CD14-positive monocyte (primary cell): ENCODE results near the gene AMPH. TPM values are rescaled to one million over a fixed set of nuclear protein-coding genes. Genes with fewer than 3 reads are reported as not detected.

Experiments
- DNase-seq, 3 donors: peaks; one replicate each; pipeline ENCODE4 v3.0.0-alpha.2; 2011 to 2022
- H2AFZ ChIP-seq: 2 replicates; pipeline ENCODE4 v1.6.0; 2012; ENCODE audit warnings: mild to moderate bottlenecking, low read depth, low read length, inconsistent platforms; ENCODE audit not compliant: insufficient read depth, poor library complexity, severe bottlenecking
- H3K27ac ChIP-seq, 2 donors: 1 replicate in 1 of 2; 2 replicates in 1 of 2; pipeline ENCODE4 v1.5.1; 2012 to 2013; ENCODE audit warnings: low read length in 2 of 2, control low read depth in 1 of 2, inconsistent platforms in 1 of 2, low read depth in 1 of 2, mild to moderate bottlenecking in 1 of 2
- H3K27me3 ChIP-seq, 2 donors: one replicate each; pipeline versions ENCODE4 v1.6.0 to v1.6.1; 2011 to 2013; ENCODE audit warnings: low read length in 2 of 2; ENCODE audit not compliant: control insufficient read depth in 2 of 2, insufficient read depth in 2 of 2
- H3K36me3 ChIP-seq, 2 donors: replicated peaks in 1 of 2; 1 replicate in 1 of 2; 2 replicates in 1 of 2; pipeline versions ENCODE4 v1.5.1 to v1.6.1; 2012 to 2013; ENCODE audit warnings: low read length in 2 of 2, control low read depth in 1 of 2, inconsistent platforms in 1 of 2, mild to moderate bottlenecking in 1 of 2; ENCODE audit not compliant: insufficient read depth in 2 of 2, control insufficient read depth in 1 of 2
- H3K4me1 ChIP-seq, 2 donors: 1 replicate in 1 of 2; 2 replicates in 1 of 2; pipeline versions ENCODE4 v1.5.1 to v1.6.1; 2012 to 2013; ENCODE audit warnings: low read length in 2 of 2, control low read depth in 1 of 2, inconsistent platforms in 1 of 2, mild to moderate bottlenecking in 1 of 2, moderate library complexity in 1 of 2; ENCODE audit not compliant: insufficient read depth in 2 of 2, control insufficient read depth in 1 of 2
- H3K4me2 ChIP-seq: replicated peaks from 2 replicates; pipeline ENCODE3; 2012; ENCODE audit warnings: low read length, moderate library complexity, mild to moderate bottlenecking; ENCODE audit not compliant: poor library complexity, severe bottlenecking; ENCODE audit errors: extremely low read depth
- H3K4me3 ChIP-seq, 3 experiments: fragments of 200-600 bp in 1 of 3; sonication (generic) in 1 of 3; replicated peaks in 1 of 3; 1 replicate in 2 of 3; 2 replicates in 1 of 3; pipeline ENCODE4 v1.5.1; 2011 to 2013; ENCODE audit warnings: low read length in 3 of 3, mild to moderate bottlenecking in 3 of 3, control low read depth in 2 of 3, low read depth in 2 of 3, inconsistent platforms in 1 of 3, moderate library complexity in 1 of 3
- H3K79me2 ChIP-seq: 2 replicates; pipeline ENCODE4 v1.6.0; 2012; ENCODE audit warnings: mild to moderate bottlenecking, control low read depth, inconsistent platforms, low read length, moderate library complexity; ENCODE audit not compliant: insufficient read depth
- H3K9ac ChIP-seq: 2 replicates; pipeline ENCODE4 v1.6.0; 2017; ENCODE audit warnings: low read length, mild to moderate bottlenecking; ENCODE audit not compliant: insufficient read depth, poor library complexity, severe bottlenecking
- H3K9me3 ChIP-seq, 2 donors: replicated peaks in 1 of 2; 1 replicate in 1 of 2; 2 replicates in 1 of 2; pipeline versions ENCODE4 v1.5.1 to v1.6.1; 2012 to 2013; ENCODE audit warnings: low read length in 2 of 2, control low read depth in 1 of 2; ENCODE audit not compliant: control insufficient read depth in 1 of 2, insufficient read depth in 1 of 2
- H4K20me1 ChIP-seq: 2 replicates; pipeline ENCODE4 v1.6.0; 2012; ENCODE audit warnings: mild to moderate bottlenecking, low read length, control low read depth, moderate library complexity; ENCODE audit not compliant: insufficient read depth
- H3K27ac Mint-ChIP-seq, 7 donors: one replicate each; pipeline ENCODE4 v1.8.0; 2020; ENCODE audit warnings: mild to moderate bottlenecking in 7 of 7, mixed read lengths in 7 of 7, moderate library complexity in 6 of 7, inconsistent platforms in 2 of 7
- H3K27me3 Mint-ChIP-seq, 3 donors: one replicate each; pipeline ENCODE4 v1.8.0; 2021 to 2022; ENCODE audit warnings: low read depth in 3 of 3, mild to moderate bottlenecking in 3 of 3, mixed read lengths in 3 of 3, moderate library complexity in 3 of 3, inconsistent platforms in 1 of 3
- H3K36me3 Mint-ChIP-seq, 2 donors: one replicate each; pipeline ENCODE4 v1.8.0; 2020; ENCODE audit warnings: mixed read lengths in 2 of 2, inconsistent platforms in 1 of 2, mild to moderate bottlenecking in 1 of 2
- H3K4me1 Mint-ChIP-seq: one replicate; pipeline ENCODE4 v1.8.0; 2020; ENCODE audit warnings: mild to moderate bottlenecking, mixed read lengths
- H3K4me3 Mint-ChIP-seq, 2 donors: one replicate each; pipeline ENCODE4 v1.8.0; 2020; ENCODE audit warnings: mild to moderate bottlenecking in 2 of 2, mixed read lengths in 2 of 2, moderate library complexity in 1 of 2
- H3K9me3 Mint-ChIP-seq, 7 donors: one replicate each; pipeline ENCODE4 v1.8.0; 2020 to 2022; ENCODE audit warnings: mixed read lengths in 7 of 7, mild to moderate bottlenecking in 6 of 7, moderate library complexity in 6 of 7, inconsistent platforms in 2 of 7
- CTCF ChIP-seq: fragments of 200-600 bp; IDR thresholded peaks from one replicate; pipeline ENCODE4 v1.8.0; 2022; ENCODE audit warnings: antibody characterized with exemption, mild to moderate bottlenecking
- WGBS: methylation state at CpG from one replicate; pipeline ENCODE4 v1.1.5; 2013; ENCODE audit warnings: missing lambda C conversion rate; ENCODE audit not compliant: insufficient coverage; 5-methylcytosine and 5-hydroxymethylcytosine counted together
- intact Hi-C, 2 donors: fragments of 100-400 bp; cut with micrococcal nuclease; formaldehyde crosslinking; loops; one replicate each; pipeline versions ENCODE4 v1.15.0 to v1.15.1; 2023
- polyA plus RNA-seq, 3 donors: library from polyadenylated mRNA; depleted of rRNA in 1 of 3; unstranded in 2 of 3; stranded (reverse) in 1 of 3; fragments of 300-500 nt in 2 of 3; fragments of >200 nt in 1 of 3; fragmentation: Illumina TruSeq in 2 of 3; gene quantifications; 1 replicate in 2 of 3; 2 replicates in 1 of 3; pipeline ENCODE4 v1.2.3, GENCODE V29; 2012 to 2021

The AMPH gene
- polyA plus RNA-seq, 3 donors: 0.61 to 0.96 (median 0.67) TPM

DNA sequence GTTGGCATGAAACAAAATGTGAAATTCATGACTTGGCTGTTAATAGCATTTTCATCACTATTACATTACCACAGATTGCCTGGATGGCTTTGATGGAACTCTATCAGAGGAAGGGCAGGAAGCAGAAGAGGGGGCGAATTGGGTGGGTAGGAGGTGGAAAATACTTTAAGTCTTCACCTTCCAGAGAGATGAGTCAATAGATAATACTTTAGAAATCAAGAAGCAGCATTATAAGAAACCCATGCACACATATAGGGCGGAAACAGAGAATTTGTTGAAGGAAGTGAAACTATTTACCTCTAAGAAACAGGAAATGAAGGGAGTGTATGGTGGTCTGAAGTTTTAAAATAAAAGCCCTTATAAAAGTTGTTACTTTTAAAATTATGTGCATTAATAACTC, 205.7 kb downstream of the AMPH start:
- Histone ChIP-seq H3K27ac (no peak overlapping the region), H3K9me3 (no peaks in the 10 kb centered on the region), H4K20me1 (no peaks in the 10 kb centered on the region), H3K4me3 (no peak overlapping the region), H3K4me2 (no peak overlapping the region), H3K27me3 (no peaks in the 10 kb centered on the region), H3K9ac (no peak overlapping the region), H3K4me1 (peaks cover 9 to 11% of the 10 kb centered on the region in 2 donors), H3K36me3 (no peaks in the 10 kb centered on the region), H2AFZ (no peak overlapping the region), H3K79me2 (no peaks in the 10 kb centered on the region)
- no CpG with 5 or more reads among the region's 2 CpGs for WGBS
- Mint-ChIP-seq H3K4me3 (no peak overlapping the region), H3K9me3 (peaks cover 0 to 3% (median 0%) of the 10 kb centered on the region in 7 donors), H3K36me3 (no peaks in the 10 kb centered on the region), H3K4me1 (peaks cover 17% of the 10 kb centered on the region), H3K27ac (peak overlapping the region in 1 of 7 donors; percentile 33), H3K27me3 (peaks cover 0 to 7% (median 2%) of the 10 kb centered on the region in 3 donors)
- peak in 2 of 3 donors; percentile 8 to 12 for DNase-seq
- intact Hi-C loops: no loop called here
- no peak for TF ChIP-seq CTCF

DNA sequence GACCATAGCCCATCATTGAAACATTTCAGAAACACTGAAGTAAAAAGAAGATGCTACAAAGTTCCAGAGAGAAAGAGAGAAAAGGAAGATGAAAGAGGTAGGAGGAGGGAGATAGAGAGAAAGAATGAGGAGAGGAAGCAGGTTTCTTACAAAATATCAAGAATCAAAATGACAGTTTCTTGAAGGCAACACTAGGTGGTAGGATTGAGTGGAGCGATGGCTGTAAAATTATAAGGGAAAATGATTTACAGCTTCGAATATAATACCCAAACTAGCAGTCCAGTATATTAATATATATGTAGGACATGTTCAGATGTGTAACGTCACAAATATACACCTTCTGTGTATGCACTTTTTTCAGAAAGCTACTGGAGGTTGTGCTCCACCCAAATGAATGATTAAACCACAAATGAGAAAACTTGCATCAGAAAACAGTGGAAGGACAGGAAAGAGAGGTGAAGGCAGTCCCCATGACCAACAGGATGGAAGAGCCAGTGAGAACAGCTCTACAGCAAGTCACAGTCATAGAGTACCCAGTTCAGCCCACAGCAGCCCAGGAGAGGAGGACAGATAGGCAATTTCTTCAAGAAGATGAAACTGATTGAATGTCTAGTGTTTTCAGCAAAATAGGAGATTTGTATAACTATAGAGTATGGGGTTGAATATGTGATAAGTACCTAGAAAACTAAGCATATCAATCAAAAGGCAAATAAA, 206.3 kb downstream of the AMPH start:
- no CpG with 5 or more reads among the region's 3 CpGs for WGBS
- Histone ChIP-seq H4K20me1 (no peaks in the 10 kb centered on the region), H3K79me2 (no peaks in the 10 kb centered on the region), H2AFZ (no peak overlapping the region), H3K27ac (no peak overlapping the region), H3K9me3 (no peaks in the 10 kb centered on the region), H3K27me3 (no peaks in the 10 kb centered on the region), H3K36me3 (no peaks in the 10 kb centered on the region), H3K4me3 (no peak overlapping the region), H3K4me2 (no peak overlapping the region), H3K9ac (no peak overlapping the region), H3K4me1 (peaks cover 9 to 11% of the 10 kb centered on the region in 2 donors)
- Mint-ChIP-seq H3K4me3 (no peak overlapping the region), H3K27ac (peak overlapping the region in 2 of 7 donors; percentile 14 to 50), H3K27me3 (peaks cover 0 to 7% (median 2%) of the 10 kb centered on the region in 3 donors), H3K36me3 (no peaks in the 10 kb centered on the region), H3K9me3 (peaks cover 0 to 3% (median 0%) of the 10 kb centered on the region in 7 donors), H3K4me1 (peaks cover 17% of the 10 kb centered on the region)
- intact Hi-C loops: no loop called here
- no peak for DNase-seq
- peak; percentile 23 for TF ChIP-seq CTCF
